T-helper 22 cell (primary cell): ENCODE data around the gene TBL3.
"Not testable (repeated sequence)": the region's sequence is repeated elsewhere in the genome, so short reads cannot be mapped to it uniquely, and the experiment has no call there.

ENCODE experiments used
- DNase-seq: peaks from one replicate; pipeline ENCODE4 v3.0.0-alpha.2; 2020; ENCODE audit warnings: low read depth

Gene TBL3

DNA sequence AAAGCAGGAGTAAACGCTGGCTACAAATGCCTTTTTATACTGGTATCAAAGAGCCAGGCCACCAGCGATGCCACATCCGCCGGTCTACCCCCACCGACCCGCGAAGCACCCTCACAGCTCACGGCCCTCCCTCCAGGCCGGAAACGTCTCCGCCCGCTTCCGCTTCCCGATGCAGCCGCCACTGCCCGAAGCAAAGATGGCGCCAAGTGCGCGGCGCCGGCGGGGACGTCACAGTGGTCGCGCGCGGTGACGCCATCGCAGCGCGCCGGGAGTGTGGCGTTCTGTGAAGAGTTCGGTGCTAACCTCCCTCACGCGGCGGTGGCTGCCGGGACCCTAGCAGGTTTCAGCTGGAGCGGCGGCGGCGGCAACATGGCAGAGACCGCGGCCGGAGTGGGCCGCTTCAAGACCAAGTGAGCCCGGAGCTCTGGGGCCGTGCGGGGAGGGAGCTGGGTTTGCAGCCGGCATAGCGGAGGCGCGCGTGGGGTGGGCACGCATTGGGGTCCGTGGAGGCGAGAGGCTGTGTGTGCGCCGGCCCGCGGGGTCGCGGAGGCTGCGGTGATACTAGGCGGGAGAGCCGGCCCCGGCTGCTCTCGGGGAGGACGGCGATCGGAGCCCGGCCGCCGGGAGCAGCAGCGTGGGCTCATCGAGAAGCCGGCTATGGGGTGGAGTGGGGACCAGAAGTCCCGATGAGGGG, at the start of gene TBL3:
Gene TBL3, plus strand, starts transcription at position 258 of the 694 bp plus-strand sequence. Its CDS starts 112 bp downstream, at position 370.
- DNase-seq: peak; percentile 95

DNA sequence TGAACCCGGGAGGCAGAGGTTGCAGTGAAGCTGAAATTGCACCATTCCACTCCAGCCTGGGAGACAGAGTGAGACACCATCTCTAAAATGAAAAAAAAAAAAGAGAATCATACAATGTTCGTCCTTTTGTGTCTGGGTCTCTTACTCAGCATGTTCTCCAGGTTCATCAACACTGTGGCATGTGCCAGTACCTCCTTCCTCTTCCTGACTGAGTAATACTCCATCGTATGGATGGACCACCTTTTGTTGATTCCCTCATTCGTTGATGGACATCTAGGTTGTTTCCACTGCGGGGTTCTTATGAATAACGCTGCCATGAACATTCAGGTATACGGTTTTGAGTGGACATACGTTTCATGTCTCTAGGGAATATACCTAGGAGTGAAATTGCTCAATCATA, 49.5 kb upstream of the TBL3 start:
- no peak for DNase-seq

GRCh38 chr16:1923299-1924034, 48.4 kb upstream of the TBL3 start:
- DNase-seq: no peak

- no peak for DNase-seq
These were observed 47.8 kb upstream of the TBL3 start for GRCh38 chr16:1924095-1924494.

- DNase-seq: no peak
These were observed 45.6 kb upstream of the TBL3 start for GRCh38 chr16:1926271-1926670.

GRCh38 chr16:1929105-1929504, 42.7 kb upstream of the TBL3 start:
- no peak for DNase-seq

GRCh38 chr16:1929578-1930337, 42.1 kb upstream of the TBL3 start:
- DNase-seq: peak; percentile 76

GRCh38 chr16:1930338-1930720, 41.5 kb upstream of the TBL3 start:
- DNase-seq: no peak

DNA sequence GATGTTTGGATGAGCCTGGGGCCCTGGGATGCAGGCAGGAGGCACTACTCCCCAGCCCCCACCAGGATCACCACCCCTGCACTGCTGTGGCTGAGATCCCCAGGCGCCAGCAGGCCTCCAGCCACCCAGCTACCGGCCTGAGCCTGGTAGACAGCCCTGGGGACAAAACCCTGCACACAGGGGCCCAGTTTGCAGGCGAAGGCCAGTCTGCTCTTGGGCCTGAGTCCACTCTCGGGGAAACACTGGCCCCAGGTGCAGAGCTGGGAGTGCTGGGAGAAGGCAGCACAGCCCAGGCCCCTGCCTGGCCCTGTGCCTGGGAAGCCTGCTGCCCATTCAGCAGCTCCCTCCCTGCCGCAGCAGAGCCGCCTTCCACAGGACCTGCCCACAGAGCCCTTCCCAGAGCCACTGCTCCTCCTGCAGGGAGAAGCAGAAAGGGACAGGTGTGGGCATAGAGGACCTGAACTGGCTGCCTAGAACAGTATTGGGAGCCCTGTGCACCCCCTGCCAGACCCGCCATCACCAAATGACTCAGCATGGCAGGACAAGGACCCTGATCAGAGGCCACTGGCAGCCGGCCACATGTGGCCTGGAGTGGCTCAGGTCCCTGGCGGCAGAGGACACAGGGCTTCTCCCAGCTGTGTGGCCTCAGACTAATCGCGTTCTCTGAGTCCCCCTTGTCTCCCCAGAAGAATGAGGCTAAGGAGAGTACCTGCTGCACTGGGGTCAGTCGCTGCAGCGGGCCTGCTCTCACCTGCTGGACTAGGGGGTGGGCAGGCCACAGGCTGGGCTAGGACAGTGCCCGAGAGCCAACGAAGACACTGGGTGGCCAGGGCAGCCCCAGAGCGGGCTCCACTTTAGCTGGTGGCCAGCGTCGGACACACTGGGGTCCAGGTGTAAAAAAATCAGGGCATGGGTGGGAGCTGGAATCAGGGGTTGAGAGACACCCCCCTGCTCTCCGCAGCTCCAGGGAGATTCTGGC, 39.5 kb upstream of the TBL3 start:
- no peak for DNase-seq

- DNase-seq: no peak
These were observed 38.7 kb upstream of the TBL3 start for GRCh38 chr16:1933097-1933661.

GRCh38 chr16:1936945-1937479, 34.8 kb upstream of the TBL3 start:
- no peak for DNase-seq

DNA sequence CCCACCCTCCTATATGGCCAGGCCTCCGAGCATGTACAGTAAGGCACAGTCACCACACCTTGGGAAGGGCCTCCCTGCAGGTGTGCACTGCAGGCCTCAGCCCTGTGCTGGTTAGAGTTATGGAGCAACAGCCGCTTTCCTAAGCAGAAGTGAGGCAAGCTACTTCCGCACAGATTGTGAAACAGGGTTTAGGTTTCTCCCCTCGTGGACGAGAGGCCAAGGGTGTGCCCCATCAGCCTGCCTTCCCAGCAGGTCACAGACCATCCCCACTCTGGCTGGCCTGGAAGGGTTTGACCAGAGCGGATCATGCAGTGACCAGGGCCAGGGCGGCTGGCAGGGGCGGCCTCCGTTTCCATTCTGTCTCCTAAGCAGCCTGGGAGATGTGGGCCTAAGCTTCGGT, 33.5 kb upstream of the TBL3 start:
- no peak for DNase-seq

DNA sequence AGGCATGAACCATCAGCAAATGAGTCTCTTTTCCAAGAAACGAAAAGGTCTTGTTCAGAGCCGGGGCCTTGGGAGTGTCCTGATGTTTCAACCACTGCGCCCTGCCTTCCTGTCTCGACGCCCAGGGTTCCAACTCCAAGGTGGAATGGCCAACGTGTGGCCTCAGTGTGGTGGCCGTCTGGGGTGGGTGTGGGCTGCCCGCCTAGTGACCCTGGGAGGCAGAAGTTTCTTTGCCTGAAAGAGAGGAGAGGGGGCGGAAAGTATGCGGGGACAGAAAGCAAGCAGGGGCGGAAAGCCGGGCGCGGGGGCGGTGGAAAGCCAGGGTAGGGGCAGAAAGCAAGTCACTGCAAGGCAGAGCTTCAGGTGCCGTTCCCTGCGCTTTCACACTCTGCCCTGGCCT, 32.9 kb upstream of the TBL3 start:
- no peak for DNase-seq

DNA sequence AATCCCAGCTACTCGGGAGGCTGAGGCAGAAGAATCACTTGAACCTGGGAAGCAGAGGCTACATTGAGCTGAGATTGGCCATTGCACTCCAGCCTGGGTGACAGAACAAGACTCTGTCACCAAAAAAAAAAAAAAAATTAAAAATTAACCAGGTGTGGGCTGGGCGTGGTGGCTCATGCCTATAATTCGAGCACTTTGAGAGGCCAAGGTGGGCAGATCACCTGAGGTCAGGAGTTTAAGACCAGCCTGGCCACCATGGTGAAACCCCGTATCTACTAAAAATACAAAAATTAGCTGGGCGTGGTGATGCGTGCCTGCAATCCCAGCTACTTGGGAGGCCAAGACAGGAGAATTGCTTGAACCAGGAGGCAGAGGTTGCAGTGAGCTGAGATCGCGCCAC, 32.0 kb upstream of the TBL3 start:
- not testable (repeated sequence) for DNase-seq

GRCh38 chr16:1940273-1941161, 31.3 kb upstream of the TBL3 start:
- no peak for DNase-seq

GRCh38 chr16:1941162-1942046, 30.4 kb upstream of the TBL3 start:
- DNase-seq: no peak

- no peak for DNase-seq
These were observed 29.6 kb upstream of the TBL3 start for GRCh38 chr16:1942047-1942809.
